Neural cell (in vitro differentiated cells): ENCODE results near the gene RPRD1A.

Source experiments
- CTCF ChIP-seq: fragments of 450-650 bp; IDR thresholded peaks from 2 replicates; pipeline ENCODE4 v1.5.1; 2014; ENCODE audit warnings: antibody characterized with exemption, mild to moderate bottlenecking, moderate library complexity; ENCODE audit not compliant: poor library complexity, severe bottlenecking
- EP300 ChIP-seq: fragments of 450-650 bp; conservative IDR thresholded peaks from 2 replicates; pipeline ENCODE4 v1.6.1; 2014; ENCODE audit warnings: antibody characterized with exemption, mild to moderate bottlenecking, moderate library complexity; ENCODE audit not compliant: poor library complexity, severe bottlenecking
- EZH2 ChIP-seq: fragments of 200-600, 300-800 bp; shearing (Covaris generic), sonication (generic); IDR thresholded peaks from 2 replicates; pipeline ENCODE4 v1.6.1; 2014; ENCODE audit warnings: antibody characterized with exemption, low read length, borderline replicate concordance, mild to moderate bottlenecking; ENCODE audit not compliant: insufficient read depth, poor library complexity, severe bottlenecking
- TAF1 ChIP-seq: IDR thresholded peaks from 2 replicates; pipeline ENCODE4 v1.6.1; 2012; ENCODE audit warnings: low read depth

DNA sequence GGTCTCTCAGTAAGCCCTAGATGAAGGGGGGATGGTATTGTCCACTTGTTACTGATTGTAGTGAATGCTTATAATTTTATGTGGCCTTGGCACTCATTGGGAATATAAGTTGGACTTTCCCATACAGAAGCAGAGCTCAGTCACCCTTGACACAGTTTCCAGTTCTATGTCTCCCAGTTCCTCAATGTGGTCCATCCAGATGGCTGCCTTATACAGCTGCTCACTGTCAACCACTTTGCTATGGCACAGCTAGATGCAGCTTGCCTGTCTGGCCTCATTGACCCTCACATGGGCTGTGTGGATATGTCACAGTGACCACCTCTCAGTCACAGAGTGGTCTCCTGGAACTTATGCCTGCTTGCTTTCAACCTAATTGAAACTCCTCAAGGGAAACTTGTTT, 40.1 kb upstream of the RPRD1A start:
- no peak for TF ChIP-seq EZH2
- no peak for TF ChIP-seq CTCF
- no peak for TF ChIP-seq TAF1
- TF ChIP-seq EP300: no peak
